Endothelial cell of umbilical vein (primary cell): ENCODE results near the gene NPTX2. TPM values are rescaled to one million over a fixed set of nuclear protein-coding genes. Genes with fewer than 3 reads are reported as not detected.

Experiments
- BruUV-seq: library from RNA; stranded (reverse); fragments of 400-500 nt; replicated peaks from 2 replicates; lab custom pipeline; 2021; lab: Mats Ljungman, UMichigan
- CTCF ChIA-PET: fragments of 300-600, 350-600 bp; sonication (Branson Sonifier 250); formaldehyde crosslinking; loops from one replicate; lab custom pipeline; 2021; ENCODE audit warnings: antibody characterized with exemption, inconsistent platforms; lab: Charles Lee
- POLR2A ChIA-PET: fragments of 300-600, 350-600 bp; sonication (Branson Sonifier 250); formaldehyde crosslinking; loops from one replicate; lab custom pipeline; 2021; ENCODE audit warnings: antibody characterized with exemption, inconsistent platforms; lab: Charles Lee
- DNase-seq: peaks from one replicate; pipeline ENCODE4 v3.0.0-alpha.2; 2011; ENCODE audit warnings: low read depth, low spot score
- FAIRE-seq: peaks from 2 replicates; lab custom pipeline; 2011; peaks lifted over from hg19 to GRCh38; lab: Jason Lieb, UNC
- H2AFZ ChIP-seq: 2 replicates; pipeline ENCODE4 v1.6.0; 2012; ENCODE audit warnings: low read depth, low read length, control low read depth, inconsistent platforms
- H3K27ac ChIP-seq: 2 replicates; pipeline ENCODE4 v1.5.1; 2011; ENCODE audit warnings: low read depth, mild to moderate bottlenecking, control low read depth, low read length, moderate library complexity; ENCODE audit not compliant: insufficient read depth
- H3K27me3 ChIP-seq, 2 experiments: 2 replicates each; pipeline versions ENCODE4 v1.6.0 to v1.6.1; 2011; ENCODE audit warnings: low read length in 2 of 2, mixed read lengths in 1 of 2; ENCODE audit not compliant: control insufficient read depth in 2 of 2, insufficient read depth in 2 of 2
- H3K36me3 ChIP-seq, 2 experiments: 2 replicates in 1 of 2; 3 replicates in 1 of 2; pipeline ENCODE4 v1.5.1; 2011; ENCODE audit warnings: low read length in 2 of 2, mild to moderate bottlenecking in 1 of 2, moderate library complexity in 1 of 2; ENCODE audit not compliant: control insufficient read depth in 2 of 2, insufficient read depth in 2 of 2; ENCODE audit errors: extremely low read depth in 1 of 2
- H3K4me1 ChIP-seq: 3 replicates; pipeline ENCODE4 v1.5.1; 2011; ENCODE audit warnings: mild to moderate bottlenecking, low read length; ENCODE audit not compliant: control insufficient read depth, insufficient read depth; ENCODE audit errors: extremely low read depth
- H3K4me2 ChIP-seq: 2 replicates; pipeline ENCODE4 v1.6.1; 2011; ENCODE audit warnings: low read length, control low read depth, mixed read lengths; ENCODE audit not compliant: insufficient read depth
- H3K4me3 ChIP-seq, 3 experiments: fragments of 200-600 bp in 1 of 3; sonication (generic), shearing (Covaris generic) in 1 of 3; replicated peaks in 1 of 3; 2 replicates each; pipeline ENCODE4 v1.5.1; 2011 to 2016; ENCODE audit warnings: control low read depth in 3 of 3, low read length in 3 of 3, mild to moderate bottlenecking in 2 of 3, inconsistent platforms in 1 of 3, low read depth in 1 of 3, moderate library complexity in 1 of 3; ENCODE audit not compliant: insufficient read depth in 1 of 3
- H3K79me2 ChIP-seq: 2 replicates; pipeline ENCODE4 v1.6.0; 2012; ENCODE audit warnings: low read length, inconsistent platforms; ENCODE audit not compliant: control insufficient read depth, insufficient read depth
- H3K9ac ChIP-seq: replicated peaks from 2 replicates; pipeline ENCODE3; 2011; ENCODE audit warnings: low read length, control low read depth; ENCODE audit not compliant: insufficient read depth; ENCODE audit errors: extremely low read depth
- H3K9me1 ChIP-seq: replicated peaks from 3 replicates; pipeline ENCODE4 v1.6.0; 2011; ENCODE audit warnings: mild to moderate bottlenecking, low read length; ENCODE audit not compliant: control insufficient read depth, insufficient read depth; ENCODE audit errors: extremely low read depth
- H3K9me3 ChIP-seq: replicated peaks from 2 replicates; pipeline ENCODE4 v1.5.1; 2012; ENCODE audit warnings: low read length, inconsistent platforms; ENCODE audit not compliant: control insufficient read depth, insufficient read depth
- H4K20me1 ChIP-seq: replicated peaks from 2 replicates; pipeline ENCODE3; 2011; ENCODE audit warnings: mild to moderate bottlenecking, low read length; ENCODE audit not compliant: control insufficient read depth, insufficient read depth; ENCODE audit errors: extremely low read depth
- EZH2 ChIP-seq: IDR thresholded peaks from 2 replicates; pipeline ENCODE4 v1.6.1; 2012; ENCODE audit warnings: borderline replicate concordance, low read depth, mild to moderate bottlenecking, moderate library complexity, low read length, inconsistent platforms; ENCODE audit not compliant: severe bottlenecking
- FOS ChIP-seq: IDR thresholded peaks from 2 replicates; pipeline ENCODE4 v1.6.1; 2011; ENCODE audit warnings: mild to moderate bottlenecking, low read length, moderate library complexity, borderline replicate concordance; ENCODE audit not compliant: insufficient read depth
- GATA2 ChIP-seq: IDR thresholded peaks from 2 replicates; pipeline ENCODE4 v1.7.0; 2011; ENCODE audit warnings: low read depth, mild to moderate bottlenecking, moderate library complexity, mixed read lengths, low read length; ENCODE audit not compliant: insufficient read length, insufficient read depth
- JUN ChIP-seq: IDR thresholded peaks from 2 replicates; pipeline ENCODE4 v1.6.1; 2011; ENCODE audit warnings: borderline replicate concordance, low read depth; ENCODE audit not compliant: insufficient read length, insufficient read depth
- MAX ChIP-seq: IDR thresholded peaks from 2 replicates; pipeline ENCODE4 v1.6.1; 2011; ENCODE audit not compliant: insufficient read depth, insufficient read length
- MYC ChIP-seq: IDR thresholded peaks from one replicate; pipeline ENCODE4 v1.6.1; 2011; ENCODE audit warnings: mild to moderate bottlenecking, low read depth, low read length
- POLR2A ChIP-seq: IDR thresholded peaks from 2 replicates; pipeline ENCODE4 v1.6.1; 2012; ENCODE audit warnings: low read depth, mild to moderate bottlenecking, control low read depth, low read length
- POLR2AphosphoS5 ChIP-seq: IDR thresholded peaks from 2 replicates; pipeline ENCODE4 v1.6.1; 2012; ENCODE audit warnings: low read depth, mild to moderate bottlenecking, control low read depth, low read length, moderate library complexity; ENCODE audit not compliant: insufficient read depth
- dilution Hi-C: fragments of 300-500 bp; cut with MboI; formaldehyde crosslinking; loops from one replicate; pipeline ENCODE4 v1.15.0; 2019; ENCODE audit warnings: low sequenced_read_pairs; ENCODE audit not compliant: extremely low pct_ligation_motif_present
- intact Hi-C: fragments of 100-400 bp; cut with micrococcal nuclease; formaldehyde crosslinking; loops from one replicate; pipeline ENCODE4 v1.10.0; 2022
- polyA plus RNA-seq, 4 experiments: library from polyadenylated mRNA; depleted of rRNA in 3 of 4; stranded (reverse) in 3 of 4; unstranded in 1 of 4; fragments of >200 nt; gene quantifications; 2 replicates each; pipeline versions ENCODE4 v1.2.1 to v1.2.3, GENCODE V29; 2011 to 2012; ENCODE audit warnings: missing spikeins in 1 of 4
- total RNA-seq: library from RNA; stranded (reverse); gene quantifications from 2 replicates; pipeline ENCODE4 v1.2.3, GENCODE V29; 2021
- TF ChIP-seq, protein P1 (sequence below), 2 donors: IDR thresholded peaks; 1 replicate in 1 of 2; 2 replicates in 1 of 2; pipeline ENCODE4 v1.5.1; 2011; ENCODE audit warnings: low read length in 2 of 2, mild to moderate bottlenecking in 2 of 2, moderate library complexity in 2 of 2, control low read depth in 1 of 2, inconsistent platforms in 1 of 2, low read depth in 1 of 2; ENCODE audit not compliant: insufficient read depth in 1 of 2; ENCODE audit errors: extremely low read depth in 1 of 2

NPTX2 gene
- total and polyA plus RNA-seq, 2 donors (not counting 3 experiments of a cell fraction or from before 2014, with no cell fraction given): 0.15 to 0.53 TPM

- peaks cover 2% of the 10 kb centered on the region for H3K9me3 ChIP-seq
- intact Hi-C loops: no loop called here
- H3K27me3 ChIP-seq: no peaks in the 10 kb centered on the region
- no peaks in the 10 kb centered on the region for H3K9me1 ChIP-seq
- no peak overlapping the region for H2AFZ ChIP-seq
- no peak overlapping the region for H3K4me3 ChIP-seq
- H3K79me2 ChIP-seq: no peaks in the 10 kb centered on the region
- no TSS peak for BruUV-seq
- H4K20me1 ChIP-seq: no peaks in the 10 kb centered on the region
- H3K4me2 ChIP-seq: no peak overlapping the region
- no peak overlapping the region for H3K27ac ChIP-seq
- ChIA-PET CTCF (no interaction called here), POLR2A (no interaction called here)
- TF ChIP-seq POLR2A (no peak), GATA2 (no peak), POLR2AphosphoS5 (no peak), FOS (no peak), MYC (no peak), MAX (no peak)
- H3K36me3 ChIP-seq: no peaks in the 10 kb centered on the region
- H3K9ac ChIP-seq: no peak overlapping the region
- H3K4me1 ChIP-seq: no peaks in the 10 kb centered on the region
- dilution Hi-C loops: no loop called here
- FAIRE-seq (no peak), DNase-seq (no peak)
Observed at GRCh38 chr7:98628418-98628817, 11.3 kb downstream of the NPTX2 start.

DNA sequence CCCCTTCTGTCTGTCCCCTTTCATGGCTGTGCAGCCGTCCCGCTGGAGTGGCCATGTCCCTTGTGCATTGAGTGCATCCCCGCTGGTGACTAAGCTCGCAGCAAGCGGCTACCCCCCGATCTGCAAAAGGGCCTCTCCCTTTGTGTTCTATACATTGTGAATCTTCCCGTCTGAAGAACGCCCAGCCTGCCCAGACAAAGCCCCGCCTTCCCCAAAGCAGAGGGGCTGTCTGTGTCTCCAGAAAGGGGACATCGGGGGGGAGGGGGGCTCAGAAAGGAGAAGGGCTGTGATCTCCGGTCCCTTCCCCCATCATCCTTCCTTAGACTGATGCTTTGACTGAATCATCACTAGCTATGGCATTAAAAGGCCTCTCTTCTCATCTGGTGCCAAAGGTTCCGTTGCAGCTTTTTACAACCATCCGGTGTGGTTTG, 11.9 kb downstream of the NPTX2 start:
- POLR2A ChIA-PET: no interaction called here
- TF ChIP-seq JUN (no peak), EZH2 (no peak), FOS (no peak), POLR2AphosphoS5 (no peak), MAX (no peak), POLR2A (no peak), MYC (no peak), GATA2 (no peak)
- TF ChIP-seq, protein P1, sequence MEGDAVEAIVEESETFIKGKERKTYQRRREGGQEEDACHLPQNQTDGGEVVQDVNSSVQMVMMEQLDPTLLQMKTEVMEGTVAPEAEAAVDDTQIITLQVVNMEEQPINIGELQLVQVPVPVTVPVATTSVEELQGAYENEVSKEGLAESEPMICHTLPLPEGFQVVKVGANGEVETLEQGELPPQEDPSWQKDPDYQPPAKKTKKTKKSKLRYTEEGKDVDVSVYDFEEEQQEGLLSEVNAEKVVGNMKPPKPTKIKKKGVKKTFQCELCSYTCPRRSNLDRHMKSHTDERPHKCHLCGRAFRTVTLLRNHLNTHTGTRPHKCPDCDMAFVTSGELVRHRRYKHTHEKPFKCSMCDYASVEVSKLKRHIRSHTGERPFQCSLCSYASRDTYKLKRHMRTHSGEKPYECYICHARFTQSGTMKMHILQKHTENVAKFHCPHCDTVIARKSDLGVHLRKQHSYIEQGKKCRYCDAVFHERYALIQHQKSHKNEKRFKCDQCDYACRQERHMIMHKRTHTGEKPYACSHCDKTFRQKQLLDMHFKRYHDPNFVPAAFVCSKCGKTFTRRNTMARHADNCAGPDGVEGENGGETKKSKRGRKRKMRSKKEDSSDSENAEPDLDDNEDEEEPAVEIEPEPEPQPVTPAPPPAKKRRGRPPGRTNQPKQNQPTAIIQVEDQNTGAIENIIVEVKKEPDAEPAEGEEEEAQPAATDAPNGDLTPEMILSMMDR (IDR thresholded peaks at IDR 0.05; ENCODE audit: extremely low read depth in 1 of 2, insufficient read depth in 1 of 2, low read depth in 1 of 2, low read length in 2 of 2): no peak
- no TSS peak for BruUV-seq

More for the DNA sequence above, 11.9 kb downstream of the NPTX2 start:
- H3K4me2 ChIP-seq: no peak overlapping the region
- no peaks in the 10 kb centered on the region for H4K20me1 ChIP-seq
- FAIRE-seq (no peak), DNase-seq (no peak)
- dilution Hi-C loops: no loop called here
- no peaks in the 10 kb centered on the region for H3K9me1 ChIP-seq
- H3K27me3 ChIP-seq: no peaks in the 10 kb centered on the region
- CTCF ChIA-PET: no interaction called here
- H3K9ac ChIP-seq: no peak overlapping the region
- intact Hi-C loops: no loop called here
- H2AFZ ChIP-seq: no peak overlapping the region
- no peak overlapping the region for H3K4me3 ChIP-seq
- H3K27ac ChIP-seq: no peak overlapping the region
- no peaks in the 10 kb centered on the region for H3K36me3 ChIP-seq
- H3K4me1 ChIP-seq: no peaks in the 10 kb centered on the region
- H3K9me3 ChIP-seq: peaks cover 2% of the 10 kb centered on the region
- H3K79me2 ChIP-seq: no peaks in the 10 kb centered on the region
